ENCODE results near the gene NEMP2.
A peak's percentile ranks its signal among the peaks of the same experiment; 100 is the strongest.
"Not testable (repeated sequence)": the region's sequence is repeated elsewhere in the genome, so short reads cannot be mapped to it uniquely, and the experiment has no call there.

Gene NEMP2

GRCh38 chr2:190490502-190490901 is 44.0 kb downstream of the NEMP2 start:
- DNase-seq (ENCODE audit: low spot score): no peak

GRCh38 chr2:190489475-190489874 is 45.0 kb downstream of the NEMP2 start:
- DNase-seq (ENCODE audit: low spot score): no peak

- DNase-seq (ENCODE audit: low spot score): no peak
Observed at GRCh38 chr2:190488516-190489233, 45.8 kb downstream of the NEMP2 start.

GRCh38 chr2:190486037-190486623 is 48.4 kb downstream of the NEMP2 start:
- DNase-seq (ENCODE audit: low spot score): no peak

GRCh38 chr2:190482451-190482850 is 52.1 kb downstream of the NEMP2 start:
- no peak for DNase-seq (ENCODE audit: low spot score)

- no peak for DNase-seq (ENCODE audit: low spot score)
Observed at GRCh38 chr2:190481339-190481738, 53.2 kb downstream of the NEMP2 start.

GRCh38 chr2:190478572-190479195 is 55.8 kb downstream of the NEMP2 start:
- no peak for DNase-seq (ENCODE audit: low spot score)

GRCh38 chr2:190477661-190478454 is 56.7 kb downstream of the NEMP2 start:
- no peak for DNase-seq (ENCODE audit: low spot score)

GRCh38 chr2:190470256-190470826 is 64.2 kb downstream of the NEMP2 start:
- DNase-seq (ENCODE audit: low spot score): no peak

GRCh38 chr2:190469771-190470170 is 64.8 kb downstream of the NEMP2 start:
- DNase-seq (ENCODE audit: low spot score): no peak

- DNase-seq (ENCODE audit: low spot score): peak; percentile 82
Observed at GRCh38 chr2:190468814-190469569, 65.5 kb downstream of the NEMP2 start.

GRCh38 chr2:190468354-190468753 is 66.2 kb downstream of the NEMP2 start:
- DNase-seq (ENCODE audit: low spot score): not testable (repeated sequence)

- DNase-seq (ENCODE audit: low spot score): no peak
Observed at GRCh38 chr2:190467575-190468083, 66.9 kb downstream of the NEMP2 start.

GRCh38 chr2:190466819-190467446 is 67.6 kb downstream of the NEMP2 start:
- DNase-seq (ENCODE audit: low spot score): no peak

- DNase-seq (ENCODE audit: low spot score): no peak
Observed at GRCh38 chr2:190465060-190465459, 69.5 kb downstream of the NEMP2 start.

GRCh38 chr2:190462611-190463010 is 71.9 kb downstream of the NEMP2 start:
- DNase-seq (ENCODE audit: low spot score): no peak

- no peak for DNase-seq (ENCODE audit: low spot score)
Observed at GRCh38 chr2:190462181-190462580, 72.3 kb downstream of the NEMP2 start.

- no peak for DNase-seq (ENCODE audit: low spot score)
Observed at GRCh38 chr2:190460487-190460886, 74.0 kb downstream of the NEMP2 start.

GRCh38 chr2:190459881-190460280 is 74.6 kb downstream of the NEMP2 start:
- DNase-seq (ENCODE audit: low spot score): no peak

- no peak for DNase-seq (ENCODE audit: low spot score)
Observed at GRCh38 chr2:190458352-190459107, 76.0 kb downstream of the NEMP2 start.

All from left forelimb (tissue), 1 donor.